HepG2 (cell line): ENCODE data around the gene HBEGF. TPM values are rescaled to one million over a fixed set of nuclear protein-coding genes. Genes with fewer than 3 reads are reported as not detected.

Experiments
- ATAD3A ChIP-seq: sonication (generic); formaldehyde crosslinking; IDR thresholded peaks from 2 replicates; pipeline ENCODE4 v1.4.0; 2020; ENCODE audit warnings: missing genetic modification reagents
- DBP ChIP-seq: sonication (generic); formaldehyde crosslinking; IDR thresholded peaks from 2 replicates; pipeline ENCODE4 v1.4.0; 2020; ENCODE audit warnings: missing genetic modification reagents; ENCODE audit errors: not compliant biosample characterization
- E2F1 ChIP-seq: sonication (generic); formaldehyde crosslinking; IDR thresholded peaks from 2 replicates; pipeline ENCODE4 v1.5.0; 2020; ENCODE audit warnings: missing genetic modification reagents
- GTF3A ChIP-seq: sonication (generic); formaldehyde crosslinking; conservative IDR thresholded peaks from 2 replicates; pipeline ENCODE4 v1.4.0; 2020; ENCODE audit warnings: mild to moderate bottlenecking, missing genetic modification reagents
- HIC2 ChIP-seq: sonication (generic); formaldehyde crosslinking; IDR thresholded peaks from 2 replicates; pipeline ENCODE4 v1.9.0; 2022; ENCODE audit warnings: low read depth, missing genetic modification reagents
- HNRNPLL ChIP-seq: fragments of 200-400 bp; formaldehyde crosslinking; IDR thresholded peaks from 2 replicates; pipeline ENCODE4 v1.6.1; 2017; ENCODE audit warnings: mild to moderate bottlenecking, low read depth, low read length; ENCODE audit not compliant: poor library complexity, severe bottlenecking
- HOXD1 ChIP-seq: sonication (generic); formaldehyde crosslinking; IDR thresholded peaks from 2 replicates; pipeline ENCODE4 v1.5.0; 2020; ENCODE audit warnings: missing genetic modification reagents
- ISX ChIP-seq: sonication (generic); formaldehyde crosslinking; conservative IDR thresholded peaks from 2 replicates; pipeline ENCODE4 v1.5.0; 2020; ENCODE audit warnings: missing genetic modification reagents
- KDM5B ChIP-seq: sonication (generic); formaldehyde crosslinking; IDR thresholded peaks from 2 replicates; pipeline ENCODE4 v1.4.0; 2020; ENCODE audit warnings: missing genetic modification reagents, mild to moderate bottlenecking, borderline replicate concordance
- MED13 ChIP-seq: sonication (generic); formaldehyde crosslinking; IDR thresholded peaks from 2 replicates; pipeline ENCODE4 v1.5.0; 2020; ENCODE audit warnings: missing genetic modification reagents
- PREB ChIP-seq: sonication (generic); formaldehyde crosslinking; IDR thresholded peaks from 2 replicates; pipeline ENCODE4 v1.4.0; 2020; ENCODE audit warnings: missing genetic modification reagents
- SOX6 ChIP-seq, 2 experiments: fragments of 450-650 bp in 1 of 2; sonication (generic) in 1 of 2; formaldehyde crosslinking in 1 of 2; IDR thresholded peaks; 2 replicates each; pipeline versions ENCODE4 v1.4.0 to v1.6.1; 2017 to 2020; ENCODE audit warnings: antibody characterized with exemption in 1 of 2, mild to moderate bottlenecking in 1 of 2, missing genetic modification reagents in 1 of 2
- SRY ChIP-seq: sonication (generic); formaldehyde crosslinking; IDR thresholded peaks from 2 replicates; pipeline ENCODE4 v1.8.0; 2022; ENCODE audit warnings: mild to moderate bottlenecking, missing genetic modification reagents
- TARDBP ChIP-seq: sonication (generic); formaldehyde crosslinking; IDR thresholded peaks from 2 replicates; pipeline ENCODE4 v1.8.0; 2022; ENCODE audit warnings: mild to moderate bottlenecking, missing genetic modification reagents
- ZBTB4 ChIP-seq: sonication (generic); formaldehyde crosslinking; IDR thresholded peaks from 2 replicates; pipeline ENCODE4 v1.4.0; 2020; ENCODE audit warnings: missing genetic modification reagents, mild to moderate bottlenecking, borderline replicate concordance
- ZMYM4 ChIP-seq: sonication (generic); formaldehyde crosslinking; IDR thresholded peaks from 2 replicates; pipeline ENCODE4 v1.8.1; 2023; ENCODE audit warnings: mild to moderate bottlenecking, missing genetic modification reagents
- ZNF563 ChIP-seq: sonication (generic); formaldehyde crosslinking; IDR thresholded peaks from 2 replicates; pipeline ENCODE4 v1.8.0; 2022; ENCODE audit warnings: mild to moderate bottlenecking, moderate library complexity, missing genetic modification reagents
- ZNF607 ChIP-seq: sonication (generic); formaldehyde crosslinking; IDR thresholded peaks from 2 replicates; pipeline ENCODE4 v1.5.1; 2020; ENCODE audit warnings: missing genetic modification reagents, mild to moderate bottlenecking, borderline replicate concordance
- polyA plus RNA-seq, 8 experiments: library from polyadenylated mRNA; depleted of rRNA in 3 of 8; stranded (reverse) in 7 of 8; unstranded in 1 of 8; fragments of >200 nt; fragmentation: Illumina TruSeq in 4 of 8; extraction: Trizol in 4 of 8; gene quantifications; 2 replicates each; pipeline versions ENCODE4 v1.2.1 to v1.2.3, GENCODE V29; 2011 to 2016; ENCODE audit warnings: low read depth in 4 of 8, missing spikeins in 1 of 8, mixed read lengths in 1 of 8; ENCODE audit not compliant: insufficient read depth in 1 of 8
- total RNA-seq, 5 experiments: library from RNA; depleted of rRNA; stranded (reverse); fragments of >200 nt; fragmentation: Illumina TruSeq; extraction: Trizol; gene quantifications; 2 replicates each; pipeline ENCODE4 v1.2.3, GENCODE V29; 2016; ENCODE audit warnings: low read depth in 1 of 5

Gene HBEGF
- total and polyA plus RNA-seq, 2 of the 13 experiments (the other 11 are each of a cell fraction or from before 2014, with no cell fraction given): 1.7 to 5.0 TPM

GRCh38 chr5:140346348-140347221 is at the start of gene HBEGF (continued):
- TF ChIP-seq ZBTB4 (CRISPR knock-in tag): peak; percentile 10; the same call in 1 of the 2 replicates
- TF ChIP-seq HIC2: 0 out of 2 replicates have a peak, but pooled peaks have one; percentile 21
- 0 out of 2 replicates have a peak, but pooled peaks have one; percentile 37 for TF ChIP-seq PREB (CRISPR knock-in tag)
- TF ChIP-seq HNRNPLL: peak; percentile 88
- peak; percentile 6; the same call in 1 of the 2 replicates for TF ChIP-seq ZMYM4
- TF ChIP-seq GTF3A (CRISPR knock-in tag): 0 out of 2 replicates have a peak, but pooled peaks have one; percentile 60
- TF ChIP-seq MED13 (CRISPR knock-in tag): 0 out of 2 replicates have a peak, but pooled peaks have one; percentile 11
- peak; percentile 35; the same call in 1 of the 2 replicates for TF ChIP-seq TARDBP (CRISPR knock-in tag)
- 0 out of 2 replicates have a peak, but pooled peaks have one; percentile 35 for TF ChIP-seq ISX (CRISPR knock-in tag)
- no peak for TF ChIP-seq E2F1 (CRISPR knock-in tag)
- TF ChIP-seq SRY (CRISPR knock-in tag): 0 out of 2 replicates have a peak, but pooled peaks have one; percentile 71
- peak; percentile 83; the same call in 1 of the 2 replicates for TF ChIP-seq KDM5B (CRISPR knock-in tag)
- no peak for TF ChIP-seq ATAD3A (CRISPR knock-in tag)
- TF ChIP-seq ZNF607 (CRISPR knock-in tag): 0 out of 2 replicates have a peak, but pooled peaks have one; percentile 28
- TF ChIP-seq DBP (CRISPR knock-in tag): peak; percentile 52
- peak; percentile 14; the same call in 1 of the 2 replicates for TF ChIP-seq ZNF563
- TF ChIP-seq SOX6 (IDR thresholded peaks at IDR 0.05): no peak
- TF ChIP-seq SOX6 (CRISPR knock-in tag; IDR thresholded peaks at IDR 0.05): 0 out of 2 replicates have a peak, but pooled peaks have one; percentile 10
- TF ChIP-seq HOXD1 (CRISPR knock-in tag): peak; percentile 74; the same call in 1 of the 2 replicates
